ENCODE measurements around the gene TRIM66.

Gene TRIM66

DNA sequence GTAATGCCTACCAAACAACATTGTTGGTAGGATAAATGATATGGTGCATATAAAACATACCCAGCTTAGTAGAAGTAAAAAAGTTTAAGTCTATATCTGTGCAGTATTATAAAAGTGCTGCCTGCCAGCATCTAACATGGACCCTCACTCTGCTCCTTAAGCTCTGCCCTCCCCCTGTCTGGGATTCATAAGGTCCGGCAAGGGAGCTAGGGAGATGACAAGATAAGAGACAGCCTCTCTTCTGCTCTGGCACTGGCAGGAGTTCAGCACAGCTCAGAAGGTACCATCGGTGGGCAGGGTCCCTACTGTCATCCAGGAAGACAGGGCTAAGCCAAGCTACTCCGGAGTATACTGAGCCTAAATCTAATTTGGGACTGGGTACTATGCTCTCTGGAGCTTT lies 42.8 kb downstream of the TRIM66 start:
- Histone ChIP-seq H3K4me1 (no peaks in the 10 kb centered on the region), H3K36me3 (no peaks in the 10 kb centered on the region), H3K27me3 (no peaks in the 10 kb centered on the region), H3K4me3 (ENCODE audit: low read depth, low read length) (no peak overlapping the region), H3K9me3 (no peaks in the 10 kb centered on the region)
- TF ChIP-seq, protein P1, sequence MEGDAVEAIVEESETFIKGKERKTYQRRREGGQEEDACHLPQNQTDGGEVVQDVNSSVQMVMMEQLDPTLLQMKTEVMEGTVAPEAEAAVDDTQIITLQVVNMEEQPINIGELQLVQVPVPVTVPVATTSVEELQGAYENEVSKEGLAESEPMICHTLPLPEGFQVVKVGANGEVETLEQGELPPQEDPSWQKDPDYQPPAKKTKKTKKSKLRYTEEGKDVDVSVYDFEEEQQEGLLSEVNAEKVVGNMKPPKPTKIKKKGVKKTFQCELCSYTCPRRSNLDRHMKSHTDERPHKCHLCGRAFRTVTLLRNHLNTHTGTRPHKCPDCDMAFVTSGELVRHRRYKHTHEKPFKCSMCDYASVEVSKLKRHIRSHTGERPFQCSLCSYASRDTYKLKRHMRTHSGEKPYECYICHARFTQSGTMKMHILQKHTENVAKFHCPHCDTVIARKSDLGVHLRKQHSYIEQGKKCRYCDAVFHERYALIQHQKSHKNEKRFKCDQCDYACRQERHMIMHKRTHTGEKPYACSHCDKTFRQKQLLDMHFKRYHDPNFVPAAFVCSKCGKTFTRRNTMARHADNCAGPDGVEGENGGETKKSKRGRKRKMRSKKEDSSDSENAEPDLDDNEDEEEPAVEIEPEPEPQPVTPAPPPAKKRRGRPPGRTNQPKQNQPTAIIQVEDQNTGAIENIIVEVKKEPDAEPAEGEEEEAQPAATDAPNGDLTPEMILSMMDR (IDR thresholded peaks at IDR 0.05; ENCODE audit: low read depth, low read length), result no peak
- DNase-seq, result no peak

DNA sequence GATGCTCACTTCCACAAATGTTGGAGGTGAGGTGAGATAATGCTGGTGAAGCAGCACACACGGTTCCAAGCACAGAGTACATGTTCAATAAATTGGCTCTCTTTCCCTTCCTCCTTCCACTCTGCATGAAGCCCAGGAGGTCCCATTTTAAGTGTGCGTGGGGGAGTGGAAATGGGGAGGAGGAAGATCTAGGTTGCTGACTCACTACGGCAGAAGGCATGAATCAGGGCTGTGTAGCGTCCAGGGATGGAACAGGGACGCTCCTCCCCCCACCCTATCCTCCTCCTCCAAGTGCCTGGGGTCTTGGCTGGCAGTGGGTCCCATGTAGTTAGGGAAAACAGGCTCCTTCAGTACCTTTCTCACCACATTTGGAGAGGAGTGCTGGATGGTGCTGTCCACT lies 44.2 kb downstream of the TRIM66 start:
- no peaks in the 10 kb centered on the region for H3K4me1 ChIP-seq
- no peaks in the 10 kb centered on the region for H3K27me3 ChIP-seq
- H3K9me3 ChIP-seq, result no peaks in the 10 kb centered on the region
- DNase-seq, result no peak
- no peaks in the 10 kb centered on the region for H3K36me3 ChIP-seq
- TF ChIP-seq, protein P1 (IDR thresholded peaks at IDR 0.05; ENCODE audit: low read depth, low read length), result no peak
- H3K4me3 ChIP-seq (ENCODE audit: low read depth, low read length), result no peak overlapping the region

DNA sequence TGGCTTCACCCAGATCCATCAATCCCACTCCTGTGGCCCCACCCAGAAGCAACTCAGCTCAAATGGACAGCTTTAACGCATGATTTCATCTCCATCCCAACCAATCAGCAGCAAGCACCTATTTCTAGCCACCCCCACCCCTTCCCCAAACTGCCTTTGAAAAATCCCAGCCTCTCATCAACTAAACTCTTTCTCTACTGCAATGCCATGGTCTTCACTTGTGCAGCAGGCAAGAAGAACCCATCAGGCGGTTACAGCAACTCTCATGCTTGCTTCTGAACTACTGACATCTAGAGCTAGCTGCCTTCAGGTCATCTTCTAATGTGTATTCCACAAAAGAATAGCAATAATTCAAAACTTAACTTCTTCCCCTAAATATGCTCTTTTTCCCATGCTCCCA lies 46.3 kb downstream of the TRIM66 start:
- no peaks in the 10 kb centered on the region for H3K9me3 ChIP-seq
- no peaks in the 10 kb centered on the region for H3K36me3 ChIP-seq
- H3K27me3 ChIP-seq, result no peaks in the 10 kb centered on the region
- TF ChIP-seq, protein P1 (IDR thresholded peaks at IDR 0.05; ENCODE audit: low read depth, low read length), result no peak
- H3K4me1 ChIP-seq, result no peaks in the 10 kb centered on the region
- H3K4me3 ChIP-seq (ENCODE audit: low read depth, low read length), result no peak overlapping the region
- no peak for DNase-seq

DNA sequence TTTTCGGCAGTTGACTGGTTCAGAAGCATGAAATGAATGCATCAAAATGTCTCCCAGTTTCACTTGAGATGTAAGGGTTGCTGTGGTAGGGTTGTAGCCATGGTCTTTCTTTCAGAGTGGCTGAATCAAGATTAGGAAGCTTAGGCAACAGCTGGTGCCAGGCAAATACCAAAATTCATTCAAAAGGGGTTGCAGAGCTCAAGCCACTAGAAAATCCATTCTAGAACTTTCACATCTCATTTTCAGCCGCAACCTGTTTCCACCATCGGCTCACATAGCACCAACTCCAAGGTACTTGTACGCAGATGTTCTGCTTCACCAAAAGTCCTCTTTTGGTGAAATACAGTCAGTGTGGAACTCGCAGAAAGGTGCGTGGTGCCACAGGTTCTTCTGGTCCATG lies 48.0 kb downstream of the TRIM66 start:
- Histone ChIP-seq H3K4me3 (ENCODE audit: low read depth, low read length) (no peak overlapping the region), H3K4me1 (no peaks in the 10 kb centered on the region), H3K36me3 (no peaks in the 10 kb centered on the region), H3K9me3 (no peaks in the 10 kb centered on the region), H3K27me3 (no peaks in the 10 kb centered on the region)
- TF ChIP-seq, protein P1 (IDR thresholded peaks at IDR 0.05; ENCODE audit: low read depth, low read length), result no peak
- DNase-seq, result no peak

DNA sequence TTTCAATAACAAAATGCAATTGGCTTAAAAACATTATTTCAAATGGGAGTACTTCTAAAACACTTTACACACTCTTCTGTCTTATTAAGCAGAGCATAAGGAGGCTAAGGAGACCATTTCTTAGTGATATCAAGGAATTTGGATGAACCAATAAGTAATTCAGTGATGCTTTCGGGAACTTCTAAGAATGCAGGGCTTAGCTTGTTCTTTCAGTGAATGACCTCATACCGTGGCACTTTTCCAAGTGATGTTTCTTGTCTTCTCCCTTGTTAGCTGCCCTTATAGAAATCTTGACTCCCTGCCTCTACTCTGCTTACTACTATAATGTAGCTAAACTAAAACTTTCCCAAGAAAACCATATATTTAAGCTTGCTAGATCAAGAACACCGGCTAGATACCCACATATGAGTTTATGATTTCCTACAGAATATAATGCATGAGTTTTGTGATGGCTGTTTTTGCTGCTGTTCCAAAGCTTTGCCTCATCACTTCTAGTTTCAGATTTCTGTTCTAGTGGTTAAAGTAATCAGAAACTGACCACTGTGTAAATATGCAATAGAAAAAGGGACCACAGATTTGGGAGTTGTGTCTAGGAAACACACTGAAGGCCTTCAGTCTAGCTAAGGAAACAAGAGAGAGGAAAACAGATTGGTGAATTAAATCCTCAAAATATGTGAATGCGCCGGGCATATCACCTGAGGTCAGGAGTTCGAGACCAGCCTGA lies 50.9 kb downstream of the TRIM66 start:
- Histone ChIP-seq H3K36me3 (no peaks in the 10 kb centered on the region), H3K27me3 (no peaks in the 10 kb centered on the region), H3K4me1 (no peaks in the 10 kb centered on the region), H3K9me3 (no peaks in the 10 kb centered on the region), H3K4me3 (ENCODE audit: low read depth, low read length) (no peak overlapping the region)
- no peak for DNase-seq
- TF ChIP-seq, protein P1 (IDR thresholded peaks at IDR 0.05; ENCODE audit: low read depth, low read length), result no peak

DNA sequence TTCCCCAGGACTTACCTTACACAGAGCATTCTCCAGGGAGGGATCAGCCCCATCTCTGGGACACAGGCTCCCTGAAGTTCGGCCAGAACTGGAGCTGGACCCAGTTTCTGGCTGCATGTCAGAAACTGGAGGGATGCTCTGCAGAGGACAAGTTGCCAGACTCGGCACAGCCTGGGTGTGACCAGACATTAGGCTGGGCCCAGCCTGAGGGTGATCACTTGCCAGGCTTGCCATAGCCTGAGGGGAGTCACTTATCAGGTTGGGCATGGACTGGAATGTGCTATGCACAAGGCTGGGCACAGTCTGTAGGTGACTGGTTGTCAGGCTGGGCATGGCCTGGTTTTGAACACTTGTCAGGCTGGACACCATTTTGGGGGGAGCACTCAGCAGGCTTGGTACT lies 57.8 kb downstream of the TRIM66 start:
- H3K9me3 ChIP-seq, result no peaks in the 10 kb centered on the region
- H3K36me3 ChIP-seq, result no peaks in the 10 kb centered on the region
- DNase-seq, result no peak
- H3K4me1 ChIP-seq, result no peaks in the 10 kb centered on the region
- TF ChIP-seq, protein P1 (IDR thresholded peaks at IDR 0.05; ENCODE audit: low read depth, low read length), result no peak
- no peak overlapping the region for H3K4me3 ChIP-seq (ENCODE audit: low read depth, low read length)
- H3K27me3 ChIP-seq, result no peaks in the 10 kb centered on the region

Measured in BE2C (cell line).